Stimulated activated CD8-positive, alpha-beta memory T cell treated with anti-CD3 and anti-CD28 coated beads, Interleukin-2, amount 100 ng/mL, for 1 hour (primary cell): ENCODE data around the gene IGFALS.

ENCODE experiments used
- DNase-seq, 2 donors: peaks; one replicate each; pipeline ENCODE4 v3.0.0-alpha.2; 2020; ENCODE audit warnings: low read depth in 2 of 2

The IGFALS gene

DNA sequence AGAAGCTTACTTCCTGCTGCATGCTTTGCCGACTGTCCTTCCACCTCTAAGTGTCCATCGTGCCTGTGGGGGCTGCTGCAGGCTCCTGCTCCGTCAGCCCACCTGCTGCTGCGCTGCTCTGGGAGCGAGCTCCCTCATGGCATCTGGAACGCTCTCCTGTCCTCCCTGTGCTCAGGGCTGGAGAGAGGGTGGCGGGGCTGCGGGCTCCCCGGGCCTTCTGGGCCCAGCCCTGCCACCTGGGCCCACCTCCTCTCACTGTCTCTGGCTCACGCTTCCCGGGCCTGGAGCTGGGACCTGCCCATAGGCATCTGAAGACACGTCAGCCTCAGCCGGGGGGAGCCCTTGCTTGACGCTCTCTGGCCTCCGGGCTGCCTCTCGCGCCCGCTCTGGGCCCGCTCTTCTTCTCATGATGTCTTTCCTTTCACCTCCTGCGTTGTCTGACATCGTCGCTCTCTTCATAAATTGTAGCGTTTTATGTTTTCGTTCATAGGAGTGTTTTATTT is 49.1 kb downstream of the IGFALS start:
- no peak for DNase-seq

DNA sequence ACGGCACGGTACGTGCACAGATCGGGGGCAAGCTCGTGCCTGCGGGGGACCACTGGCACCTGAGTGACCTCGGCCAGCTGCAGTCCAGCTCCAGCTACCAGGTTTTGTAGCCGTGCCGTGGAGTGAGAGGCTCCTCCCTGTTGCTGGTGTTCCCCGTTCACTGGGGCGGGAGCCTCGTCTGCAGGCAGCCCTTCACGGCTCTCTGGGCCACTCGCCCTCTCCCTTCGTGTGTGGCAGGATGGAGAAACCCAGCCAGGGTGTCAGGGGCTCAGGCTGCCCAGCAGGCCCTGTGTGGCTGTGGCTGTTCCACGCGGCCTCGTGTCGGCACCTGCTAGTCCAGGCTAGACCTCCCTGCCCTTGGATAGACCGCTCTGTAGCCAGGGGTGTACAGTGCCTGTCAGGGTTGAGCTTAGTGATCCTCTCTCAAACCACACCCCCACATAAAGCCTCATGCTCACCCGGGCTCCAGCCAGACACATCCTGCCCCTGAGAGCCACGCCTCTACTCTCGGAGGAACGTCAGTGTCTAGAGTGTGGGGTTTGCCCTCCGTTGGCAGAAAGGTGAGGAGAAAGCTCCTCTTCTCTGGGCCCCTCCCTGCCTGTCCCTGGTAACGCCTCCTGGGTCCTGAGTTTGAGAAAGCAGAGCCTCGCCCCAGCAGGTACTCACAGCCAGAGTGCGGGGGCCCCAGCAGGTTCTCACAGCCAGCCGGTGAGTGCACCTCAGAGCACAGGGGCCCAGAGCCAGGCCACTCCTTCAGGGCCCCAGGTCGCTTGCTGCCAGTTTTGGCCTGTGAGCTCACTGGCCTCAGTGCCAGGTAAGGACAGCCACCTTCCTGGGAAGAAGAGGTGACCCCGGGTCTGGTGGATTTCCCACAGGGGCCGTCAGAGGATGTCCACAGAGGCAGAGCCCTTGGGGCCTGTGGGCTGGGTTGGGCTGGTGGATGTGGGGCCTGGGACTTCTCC is 49.8 kb downstream of the IGFALS start:
- DNase-seq, result no peak

GRCh38 chr16:1741553-1742165 is 51.8 kb downstream of the IGFALS start:
- DNase-seq, result no peak

- DNase-seq, result no peak
Observed at GRCh38 chr16:1740781-1741490, 52.6 kb downstream of the IGFALS start.
